Activated CD4-positive, alpha-beta T cell treated with anti-CD3 and anti-CD28 coated beads for 36 hours (primary cell): ENCODE measurements around the gene MAGI3. TPM values are rescaled to one million over a fixed set of nuclear protein-coding genes. Genes with fewer than 3 reads are reported as not detected.
"Not testable (repeated sequence)": the region's sequence is repeated elsewhere in the genome, so short reads cannot be mapped to it uniquely, and the experiment has no call there.

Experiments
- ATAC-seq: fragments of 200-7000 bp; cut with Tn5 transposase; one replicate; pipeline ENCODE4 v1.10.0; 2021; ENCODE audit warnings: mild to moderate bottlenecking, moderate library complexity
- CTCF ChIA-PET: fragments of 350-600 bp; sonication (Branson Sonifier 250); formaldehyde crosslinking; loops from one replicate; lab custom pipeline; 2021; ENCODE audit warnings: antibody characterized with exemption; lab: Charles Lee
- POLR2A ChIA-PET: fragments of 350-600 bp; sonication (Branson Sonifier 250); formaldehyde crosslinking; loops from one replicate; lab custom pipeline; 2021; ENCODE audit warnings: antibody characterized with exemption, inconsistent platforms; lab: Charles Lee
- DNase-seq: peaks from one replicate; pipeline ENCODE4 v3.0.0-alpha.2; 2020
- H3K27ac Mint-ChIP-seq: one replicate; pipeline ENCODE4 v1.8.0; 2021; ENCODE audit warnings: mixed read lengths
- H3K27me3 Mint-ChIP-seq: one replicate; pipeline ENCODE4 v1.8.0; 2021; ENCODE audit warnings: mixed read lengths
- H3K36me3 Mint-ChIP-seq: one replicate; pipeline ENCODE4 v1.8.0; 2021; ENCODE audit warnings: low read depth, mixed read lengths
- H3K4me1 Mint-ChIP-seq: one replicate; pipeline ENCODE4 v1.8.0; 2021; ENCODE audit warnings: mixed read lengths
- H3K4me3 Mint-ChIP-seq: one replicate; pipeline ENCODE4 v1.8.0; 2021; ENCODE audit warnings: mild to moderate bottlenecking, moderate library complexity, mixed read lengths
- H3K9me3 Mint-ChIP-seq: one replicate; pipeline ENCODE4 v1.8.0; 2021; ENCODE audit warnings: low read depth, mixed read lengths
- intact Hi-C, 2 experiments: fragments of 100-400 bp; cut with DNase I in 1 of 2; cut with micrococcal nuclease in 1 of 2; formaldehyde crosslinking; loops; one replicate each; pipeline versions ENCODE4 v1.14.2 to v1.15.1; 2022 to 2024; cut with DNase I, micrococcal nuclease
- total RNA-seq, 2 experiments: library from RNA; stranded (reverse); gene quantifications; one replicate each; pipeline ENCODE4 v1.2.3, GENCODE V29; 2021

MAGI3 gene
- total RNA-seq, 2 experiments from 2014 or later = 6.4 to 6.7 TPM

- Mint-ChIP-seq H3K27me3 (no peaks in the 10 kb centered on the region), H3K27ac (no peak overlapping the region), H3K36me3 (peaks cover 21% of the 10 kb centered on the region), H3K9me3 (peaks cover 58% of the 10 kb centered on the region), H3K4me1 (peaks cover 10% of the 10 kb centered on the region), H3K4me3 (no peak overlapping the region)
- ATAC-seq (no peak), DNase-seq (no peak)
- POLR2A ChIA-PET = no interaction called here
- CTCF ChIA-PET = no interaction called here
- intact Hi-C loops = no loop called here
These were observed 98.4 kb downstream of the MAGI3 start for GRCh38 chr1:113488576-113489177.

- CTCF ChIA-PET = no interaction called here
- POLR2A ChIA-PET = no interaction called here
- H3K27me3 Mint-ChIP-seq = no peaks in the 10 kb centered on the region
These were observed 100.1 kb downstream of the MAGI3 start for GRCh38 chr1:113490384-113490783.

GRCh38 chr1:113493533-113493932, 103.2 kb downstream of the MAGI3 start:
- H3K27ac Mint-ChIP-seq = no peak overlapping the region
- ATAC-seq = no peak
- no peaks in the 10 kb centered on the region for H3K4me1 Mint-ChIP-seq
- no peaks in the 10 kb centered on the region for H3K27me3 Mint-ChIP-seq
- ChIA-PET CTCF (no interaction called here), POLR2A (no interaction called here)
- H3K9me3 Mint-ChIP-seq = peaks cover 47% of the 10 kb centered on the region
- intact Hi-C loops = no loop called here
- H3K36me3 Mint-ChIP-seq = peaks cover 13% of the 10 kb centered on the region
- H3K4me3 Mint-ChIP-seq = no peak overlapping the region
- no peak for DNase-seq

More at GRCh38 chr1:113490384-113490783, 100.1 kb downstream of the MAGI3 start:
- ATAC-seq (no peak), DNase-seq (no peak)
- Mint-ChIP-seq H3K27ac (no peak overlapping the region), H3K36me3 (peaks cover 20% of the 10 kb centered on the region), H3K4me1 (peaks cover 8% of the 10 kb centered on the region), H3K9me3 (peaks cover 56% of the 10 kb centered on the region), H3K4me3 (no peak overlapping the region)
- intact Hi-C loops = no loop called here

GRCh38 chr1:113505357-113505756, 115.0 kb downstream of the MAGI3 start:
- no peak for ATAC-seq

GRCh38 chr1:113507552-113508214, 117.4 kb downstream of the MAGI3 start:
- ChIA-PET CTCF (interaction anchor here (0.6 kb wide), 1 partner anchor 261 kb away, joined by 3 read pairs; no protein-coding TSS in a partner anchor), POLR2A (no interaction called here)
- ATAC-seq (no peak), DNase-seq (no peak)
- Mint-ChIP-seq H3K36me3 (peaks cover 5% of the 10 kb centered on the region), H3K4me1 (no peaks in the 10 kb centered on the region), H3K27me3 (no peaks in the 10 kb centered on the region), H3K9me3 (peaks cover 10% of the 10 kb centered on the region), H3K4me3 (no peak overlapping the region), H3K27ac (no peak overlapping the region)
- intact Hi-C loops = no loop called here

More at GRCh38 chr1:113505357-113505756, 115.0 kb downstream of the MAGI3 start:
- Mint-ChIP-seq H3K27ac (no peak overlapping the region), H3K36me3 (peaks cover 2% of the 10 kb centered on the region), H3K4me3 (no peak overlapping the region), H3K4me1 (no peaks in the 10 kb centered on the region), H3K27me3 (no peaks in the 10 kb centered on the region), H3K9me3 (peaks cover 3% of the 10 kb centered on the region)
- POLR2A ChIA-PET = no interaction called here
- intact Hi-C loops = no loop called here
- CTCF ChIA-PET = interaction anchor here (0.7 kb wide), 1 partner anchor 12 kb away, joined by 3 read pairs; no protein-coding TSS in a partner anchor
- DNase-seq = no peak

- ChIA-PET POLR2A (no interaction called here), CTCF (interaction anchor here (0.6 kb wide), 1 partner anchor 262 kb away, joined by 3 read pairs; no protein-coding TSS in a partner anchor)
- Mint-ChIP-seq H3K36me3 (peaks cover 5% of the 10 kb centered on the region), H3K27me3 (no peaks in the 10 kb centered on the region), H3K27ac (no peak overlapping the region), H3K9me3 (peaks cover 12% of the 10 kb centered on the region), H3K4me3 (no peak overlapping the region), H3K4me1 (no peaks in the 10 kb centered on the region)
- intact Hi-C loops = no loop called here
- no peak for DNase-seq
- ATAC-seq = no peak
These were observed 118.2 kb downstream of the MAGI3 start for GRCh38 chr1:113508364-113509164.

- H3K36me3 Mint-ChIP-seq, H3K4me3 Mint-ChIP-seq, H3K4me1 Mint-ChIP-seq, H3K27me3 Mint-ChIP-seq, POLR2A ChIA-PET, H3K27ac Mint-ChIP-seq, CTCF ChIA-PET, ATAC-seq, DNase-seq, intact Hi-C loops: not testable (repeated sequence)
- H3K9me3 Mint-ChIP-seq = peaks cover 12% of the 10 kb centered on the region
These were observed 119.5 kb downstream of the MAGI3 start for GRCh38 chr1:113509766-113510165.

GRCh38 chr1:113511269-113511668, 121.0 kb downstream of the MAGI3 start:
- Mint-ChIP-seq H3K27ac (no peak overlapping the region), H3K27me3 (no peaks in the 10 kb centered on the region), H3K9me3 (peaks cover 13% of the 10 kb centered on the region), H3K4me1 (no peaks in the 10 kb centered on the region), H3K36me3 (peaks cover 5% of the 10 kb centered on the region), H3K4me3 (no peak overlapping the region)
- ChIA-PET POLR2A (no interaction called here), CTCF (no interaction called here)
- no peak for ATAC-seq
- no peak for DNase-seq
- intact Hi-C loops = no loop called here

- Mint-ChIP-seq H3K9me3 (peaks cover 9% of the 10 kb centered on the region), H3K4me1 (peaks cover 4% of the 10 kb centered on the region), H3K36me3 (peaks cover 2% of the 10 kb centered on the region), H3K4me3 (no peak overlapping the region), H3K27me3 (no peaks in the 10 kb centered on the region), H3K27ac (no peak overlapping the region)
- POLR2A ChIA-PET = no interaction called here
- ATAC-seq (no peak), DNase-seq (no peak)
- intact Hi-C loops = no loop called here
- CTCF ChIA-PET = no interaction called here
These were observed 125.2 kb downstream of the MAGI3 start for GRCh38 chr1:113515498-113515897.

- peaks cover 6% of the 10 kb centered on the region for H3K9me3 Mint-ChIP-seq
- peaks cover 4% of the 10 kb centered on the region for H3K4me1 Mint-ChIP-seq
- no peaks in the 10 kb centered on the region for H3K36me3 Mint-ChIP-seq
- CTCF ChIA-PET = interaction anchor here (1.4 kb wide), 1 partner anchor 12 kb away, joined by 3 read pairs; no protein-coding TSS in a partner anchor
- POLR2A ChIA-PET = no interaction called here
- no peaks in the 10 kb centered on the region for H3K27me3 Mint-ChIP-seq
- no peak overlapping the region for H3K4me3 Mint-ChIP-seq
- intact Hi-C loops = no loop called here
- ATAC-seq (no peak), DNase-seq (no peak)
- H3K27ac Mint-ChIP-seq = no peak overlapping the region
These were observed 127.0 kb downstream of the MAGI3 start for GRCh38 chr1:113517346-113517745.

GRCh38 chr1:113517983-113518382, 127.7 kb downstream of the MAGI3 start:
- ChIA-PET CTCF (interaction anchor here (1.4 kb wide), 1 partner anchor 13 kb away, joined by 3 read pairs; no protein-coding TSS in a partner anchor), POLR2A (no interaction called here)
- no peaks in the 10 kb centered on the region for H3K27me3 Mint-ChIP-seq
- ATAC-seq = peak; percentile 23
- H3K4me1 Mint-ChIP-seq = peaks cover 4% of the 10 kb centered on the region
- no peak overlapping the region for H3K4me3 Mint-ChIP-seq
- H3K36me3 Mint-ChIP-seq = no peaks in the 10 kb centered on the region
- DNase-seq = no peak
- H3K9me3 Mint-ChIP-seq = peaks cover 7% of the 10 kb centered on the region
- intact Hi-C loops = no loop called here
- H3K27ac Mint-ChIP-seq = no peak overlapping the region
